Peyer's patch (tissue), 4 donors: Measurements from ENCODE around the gene CWF19L1. TPM values are rescaled to one million over a fixed set of nuclear protein-coding genes. Genes with fewer than 3 reads are reported as not detected.

Experiments used
- DNase-seq, 3 donors: peaks; one replicate each; pipeline ENCODE4 v3.0.0-alpha.2; 2017 to 2019
- H3K27ac ChIP-seq, 4 donors: fragments of 200-600 bp; sonication (generic); one replicate each; pipeline ENCODE4 v1.5.1; 2016 to 2019
- H3K27me3 ChIP-seq, 2 donors: fragments of 200-600 bp; sonication (generic); one replicate each; pipeline ENCODE4 v1.5.1; 2019
- H3K36me3 ChIP-seq, 3 donors: fragments of 200-600 bp; sonication (generic); one replicate each; pipeline ENCODE4 v1.5.1; 2016 to 2019
- H3K4me1 ChIP-seq, 4 donors: fragments of 200-600 bp; sonication (generic); one replicate each; pipeline ENCODE4 v1.5.1; 2016 to 2019
- H3K4me3 ChIP-seq, 4 donors: fragments of 200-600 bp; sonication (generic); 1 replicate in 3 of 4; 2 replicates in 1 of 4; pipeline ENCODE4 v1.5.1; 2016 to 2019; ENCODE audit warnings: mild to moderate bottlenecking in 1 of 4
- H3K9me3 ChIP-seq, 4 donors: fragments of 200-600 bp; sonication (generic); one replicate each; pipeline ENCODE4 v1.5.1; 2016 to 2019; ENCODE audit warnings: mild to moderate bottlenecking in 1 of 4
- POLR2A ChIP-seq, 2 donors: fragments of 450-650 bp; IDR thresholded peaks; one replicate each; pipeline ENCODE4 v1.5.1; 2017; ENCODE audit warnings: antibody characterized with exemption in 2 of 2, mild to moderate bottlenecking in 2 of 2, moderate library complexity in 2 of 2
- total RNA-seq, 4 donors: library from RNA; depleted of rRNA; stranded (reverse); fragments of >200 nt; gene quantifications; one replicate each; pipeline ENCODE4 v1.1.0, GENCODE V29; 2016
- TF ChIP-seq, protein P1 (sequence below), 6 experiments: fragments of 450-650 bp in 4 of 6; fragments of 200-600 bp in 2 of 6; sonication (generic) in 1 of 6; IDR thresholded peaks; one replicate each; pipeline ENCODE4 v1.5.1; 2017 to 2019; ENCODE audit warnings: antibody characterized with exemption in 6 of 6, mild to moderate bottlenecking in 3 of 6, moderate library complexity in 1 of 6

Gene CWF19L1
- total RNA-seq, 4 donors from 2014 or later = 11.5 to 23.1 (median 15.6) TPM

DNA sequence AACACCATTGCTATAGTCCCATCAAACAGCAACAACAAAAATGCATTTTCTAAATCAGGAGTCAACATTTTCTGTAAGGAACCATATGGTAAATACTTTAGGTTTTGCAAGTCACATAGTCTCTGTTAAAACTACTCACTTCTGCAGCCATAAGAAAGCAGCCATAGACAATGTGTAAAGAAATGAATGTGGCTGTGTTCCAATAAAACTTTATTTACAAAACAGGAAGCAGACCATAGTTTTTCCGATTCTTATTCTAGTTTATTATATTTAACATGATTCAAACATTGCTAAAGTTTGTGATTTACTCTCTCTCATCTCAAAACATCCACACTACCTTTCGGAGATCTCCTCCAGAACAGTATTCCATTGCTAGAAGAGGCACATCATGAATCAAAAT, 44.9 kb downstream of the CWF19L1 start:
- no peaks in the 10 kb centered on the region for H3K27me3 ChIP-seq
- H3K4me3 ChIP-seq = no peak overlapping the region
- no peak for TF ChIP-seq POLR2A (IDR thresholded peaks at IDR 0.05)
- TF ChIP-seq, protein P1, sequence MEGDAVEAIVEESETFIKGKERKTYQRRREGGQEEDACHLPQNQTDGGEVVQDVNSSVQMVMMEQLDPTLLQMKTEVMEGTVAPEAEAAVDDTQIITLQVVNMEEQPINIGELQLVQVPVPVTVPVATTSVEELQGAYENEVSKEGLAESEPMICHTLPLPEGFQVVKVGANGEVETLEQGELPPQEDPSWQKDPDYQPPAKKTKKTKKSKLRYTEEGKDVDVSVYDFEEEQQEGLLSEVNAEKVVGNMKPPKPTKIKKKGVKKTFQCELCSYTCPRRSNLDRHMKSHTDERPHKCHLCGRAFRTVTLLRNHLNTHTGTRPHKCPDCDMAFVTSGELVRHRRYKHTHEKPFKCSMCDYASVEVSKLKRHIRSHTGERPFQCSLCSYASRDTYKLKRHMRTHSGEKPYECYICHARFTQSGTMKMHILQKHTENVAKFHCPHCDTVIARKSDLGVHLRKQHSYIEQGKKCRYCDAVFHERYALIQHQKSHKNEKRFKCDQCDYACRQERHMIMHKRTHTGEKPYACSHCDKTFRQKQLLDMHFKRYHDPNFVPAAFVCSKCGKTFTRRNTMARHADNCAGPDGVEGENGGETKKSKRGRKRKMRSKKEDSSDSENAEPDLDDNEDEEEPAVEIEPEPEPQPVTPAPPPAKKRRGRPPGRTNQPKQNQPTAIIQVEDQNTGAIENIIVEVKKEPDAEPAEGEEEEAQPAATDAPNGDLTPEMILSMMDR (IDR thresholded peaks at IDR 0.05) = no peak
- no peaks in the 10 kb centered on the region for H3K4me1 ChIP-seq
- no peak overlapping the region for H3K27ac ChIP-seq
- DNase-seq = no peak
- H3K36me3 ChIP-seq = peaks cover 0 to 80% (median 0%) of the 10 kb centered on the region in 3 donors
- no peaks in the 10 kb centered on the region for H3K9me3 ChIP-seq

DNA sequence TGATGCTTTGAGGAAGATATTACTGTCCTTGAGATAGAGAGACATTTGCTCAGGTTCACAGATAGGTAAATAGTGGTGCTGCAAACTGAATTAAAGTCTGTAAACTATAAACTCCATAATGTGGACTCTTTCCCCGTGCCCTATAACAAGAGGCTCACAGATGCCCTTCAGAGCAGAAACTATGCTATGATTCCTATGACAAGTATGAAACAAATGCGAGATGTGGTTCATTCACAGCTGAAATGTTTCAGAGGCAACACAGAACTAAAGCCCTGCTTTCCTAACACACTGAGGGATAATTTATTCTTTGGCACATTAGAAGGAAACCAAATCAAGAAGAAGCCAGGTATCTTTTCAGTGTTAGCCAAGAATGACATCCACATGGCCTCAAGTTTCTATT, 51.4 kb downstream of the CWF19L1 start:
- no peaks in the 10 kb centered on the region for H3K27me3 ChIP-seq
- no peak overlapping the region for H3K27ac ChIP-seq
- H3K9me3 ChIP-seq = no peaks in the 10 kb centered on the region
- DNase-seq = no peak
- no peaks in the 10 kb centered on the region for H3K4me1 ChIP-seq
- no peak overlapping the region for H3K4me3 ChIP-seq
- H3K36me3 ChIP-seq = peaks cover 0 to 94% (median 0%) of the 10 kb centered on the region in 3 donors
- TF ChIP-seq, protein P1 (IDR thresholded peaks at IDR 0.05) = no peak
- no peak for TF ChIP-seq POLR2A (IDR thresholded peaks at IDR 0.05)

DNA sequence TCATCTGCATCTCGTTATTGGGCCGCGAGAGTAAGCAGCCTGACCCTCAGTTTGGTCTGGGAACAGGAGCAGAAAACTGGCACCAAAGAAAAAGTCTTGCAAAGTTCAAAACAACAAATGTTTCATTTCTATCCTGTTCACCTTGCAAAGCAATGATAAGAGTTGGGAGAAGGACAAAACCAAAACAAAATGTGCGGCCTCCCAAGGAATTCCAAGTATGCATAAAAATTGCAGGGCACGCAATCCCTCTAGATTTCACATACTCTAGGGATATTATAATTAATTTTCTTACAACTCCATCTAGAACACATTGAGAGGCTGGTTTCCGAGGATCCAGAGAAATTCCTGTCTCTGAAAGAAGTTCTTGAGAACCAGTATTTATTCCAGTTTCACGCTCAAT, 58.1 kb downstream of the CWF19L1 start:
- H3K4me1 ChIP-seq = no peaks in the 10 kb centered on the region
- peaks cover 0 to 80% (median 0%) of the 10 kb centered on the region in 3 donors for H3K36me3 ChIP-seq
- H3K27me3 ChIP-seq = no peaks in the 10 kb centered on the region
- no peak for DNase-seq
- H3K27ac ChIP-seq = no peak overlapping the region
- TF ChIP-seq POLR2A (IDR thresholded peaks at IDR 0.05) = no peak
- TF ChIP-seq, protein P1 (IDR thresholded peaks at IDR 0.05) = no peak
- no peaks in the 10 kb centered on the region for H3K9me3 ChIP-seq
- H3K4me3 ChIP-seq = no peak overlapping the region

DNA sequence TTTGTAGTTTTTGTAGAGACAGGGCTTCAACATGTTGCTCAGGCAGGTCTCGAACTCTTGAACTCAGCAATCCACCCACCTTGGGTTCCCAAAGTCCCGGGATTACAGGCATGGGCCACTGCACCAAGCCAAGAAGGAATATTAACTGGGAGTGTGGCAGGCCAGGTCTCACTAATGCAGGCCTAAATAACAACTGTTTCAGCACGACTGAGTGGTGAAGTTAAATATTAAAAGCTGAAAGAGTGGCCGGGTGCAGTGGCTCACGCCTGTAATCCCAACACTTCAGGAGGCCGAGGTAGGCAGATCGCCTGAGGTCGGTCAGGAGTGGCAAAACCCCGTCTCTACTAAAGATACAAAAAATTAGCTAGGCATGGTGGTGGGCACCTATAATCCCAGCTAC, 59.2 kb downstream of the CWF19L1 start:
- Histone ChIP-seq H3K4me3 (no peak overlapping the region), H3K9me3 (no peaks in the 10 kb centered on the region), H3K27me3 (no peaks in the 10 kb centered on the region), H3K36me3 (peaks cover 0 to 81% (median 0%) of the 10 kb centered on the region in 3 donors), H3K27ac (no peak overlapping the region), H3K4me1 (no peaks in the 10 kb centered on the region)
- no peak for DNase-seq
- TF ChIP-seq, protein P1 (IDR thresholded peaks at IDR 0.05) = no peak
- no peak for TF ChIP-seq POLR2A (IDR thresholded peaks at IDR 0.05)

DNA sequence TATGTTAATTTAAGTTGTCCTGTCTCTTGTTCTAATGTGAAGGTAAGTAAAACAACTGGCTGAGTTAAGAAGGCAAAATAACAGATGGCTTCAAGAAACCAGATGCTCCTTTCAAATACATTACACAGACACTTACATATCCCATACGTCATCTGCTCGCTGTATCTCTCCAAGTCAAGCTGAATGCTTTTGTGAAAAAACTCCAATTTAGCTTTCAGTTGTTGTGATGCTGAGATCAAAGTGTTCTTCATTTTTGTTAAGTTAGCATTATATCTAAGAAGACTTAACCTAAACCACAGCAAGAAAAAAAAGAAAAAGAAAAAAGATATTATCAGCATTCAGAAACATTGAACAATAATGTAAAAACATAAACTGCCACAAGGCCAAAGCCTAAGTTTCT, 63.1 kb downstream of the CWF19L1 start:
- H3K36me3 ChIP-seq = peaks cover 0 to 89% (median 0%) of the 10 kb centered on the region in 3 donors
- TF ChIP-seq, protein P1 (IDR thresholded peaks at IDR 0.05) = no peak
- no peak for TF ChIP-seq POLR2A (IDR thresholded peaks at IDR 0.05)
- DNase-seq = no peak

DNA sequence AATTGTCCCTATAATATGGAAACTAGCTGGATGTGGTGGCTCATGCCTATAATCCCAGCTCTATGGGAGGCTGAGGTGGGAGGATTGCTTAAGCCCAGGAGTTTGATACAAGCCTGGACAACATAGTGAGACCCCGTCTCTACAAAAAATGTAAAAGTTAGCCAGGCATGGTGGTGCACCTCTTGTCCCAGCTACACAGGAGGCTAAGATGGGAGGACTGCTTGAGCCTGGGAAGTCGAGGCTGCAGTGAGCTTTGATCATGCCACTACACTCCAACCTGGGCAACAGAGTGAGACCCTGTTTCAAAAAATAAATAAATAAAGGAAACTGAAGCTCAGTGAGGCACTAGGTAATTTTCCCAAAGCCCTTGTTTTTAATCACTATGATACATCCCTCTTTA, 65.9 kb downstream of the CWF19L1 start:
- peaks cover 0 to 86% (median 0%) of the 10 kb centered on the region in 3 donors for H3K36me3 ChIP-seq
- H3K27me3 ChIP-seq = no peaks in the 10 kb centered on the region
- H3K4me3 ChIP-seq = no peak overlapping the region
- TF ChIP-seq, protein P1 (IDR thresholded peaks at IDR 0.05) = no peak
- TF ChIP-seq POLR2A (IDR thresholded peaks at IDR 0.05) = no peak
- H3K9me3 ChIP-seq = no peaks in the 10 kb centered on the region
- no peak overlapping the region for H3K27ac ChIP-seq
- no peaks in the 10 kb centered on the region for H3K4me1 ChIP-seq
- DNase-seq = no peak

More for the DNA sequence above, 63.1 kb downstream of the CWF19L1 start:
- Histone ChIP-seq H3K27ac (no peak overlapping the region), H3K4me3 (no peak overlapping the region), H3K4me1 (no peaks in the 10 kb centered on the region), H3K27me3 (no peaks in the 10 kb centered on the region), H3K9me3 (no peaks in the 10 kb centered on the region)
